Skeletal muscle tissue (tissue), 4 donors: ENCODE results near the gene ID1. TPM values are rescaled to one million over a fixed set of nuclear protein-coding genes. Genes with fewer than 3 reads are reported as not detected.
A peak's percentile ranks its signal among the peaks of the same experiment; 100 is the strongest.
"Not testable (repeated sequence)": the region's sequence is repeated elsewhere in the genome, so short reads cannot be mapped to it uniquely, and the experiment has no call there.

Source experiments
- H3K27ac ChIP-seq: one replicate; pipeline ENCODE4 v1.7.0; 2013; ENCODE audit warnings: mild to moderate bottlenecking, low read depth, low read length, inconsistent platforms
- H3K27me3 ChIP-seq, 3 donors: one replicate each; pipeline ENCODE4 v1.7.0; 2013; ENCODE audit warnings: low read length in 3 of 3; ENCODE audit not compliant: control insufficient read depth in 3 of 3, insufficient read depth in 3 of 3
- H3K36me3 ChIP-seq, 3 donors: one replicate each; pipeline ENCODE4 v1.7.0; 2013; ENCODE audit warnings: low read length in 3 of 3; ENCODE audit not compliant: control insufficient read depth in 3 of 3, insufficient read depth in 3 of 3
- H3K4me1 ChIP-seq, 3 donors: one replicate each; pipeline ENCODE4 v1.7.0; 2013; ENCODE audit warnings: low read length in 3 of 3, mild to moderate bottlenecking in 3 of 3; ENCODE audit not compliant: control insufficient read depth in 3 of 3, insufficient read depth in 3 of 3
- H3K4me3 ChIP-seq, 3 donors: one replicate each; pipeline ENCODE4 v1.7.0; 2013; ENCODE audit warnings: low read length in 3 of 3
- H3K9ac ChIP-seq, 3 donors: one replicate each; pipeline ENCODE4 v1.7.0; 2013; ENCODE audit warnings: low read length in 3 of 3, mild to moderate bottlenecking in 3 of 3, moderate library complexity in 2 of 3, low read depth in 1 of 3
- H3K9me3 ChIP-seq, 3 donors: one replicate each; pipeline ENCODE4 v1.7.0; 2013; ENCODE audit warnings: low read length in 3 of 3; ENCODE audit not compliant: control insufficient read depth in 3 of 3
- total RNA-seq: library from RNA; depleted of rRNA; stranded (reverse); fragments of >200 nt; gene quantifications from one replicate; pipeline ENCODE4 v1.2.3, GENCODE V29; 2014
- donor health status: Osteomylitis.

ID1 gene
- total RNA-seq, 1 donor from 2014 or later: 136 TPM

- peaks cover 43 to 52% (median 52%) of the 10 kb centered on the region in 3 donors for H3K4me1 ChIP-seq
- no peak overlapping the region for H3K27ac ChIP-seq
- H3K36me3 ChIP-seq: peaks cover 0 to 5% (median 0%) of the 10 kb centered on the region in 3 donors
- no peaks in the 10 kb centered on the region for H3K27me3 ChIP-seq
- peak overlapping the region in 2 of 3 donors; percentile 48 to 90 for H3K9ac ChIP-seq
- peak overlapping the region; percentile 37 to 95 (median 92) for H3K4me3 ChIP-seq
- H3K9me3 ChIP-seq: no peaks in the 10 kb centered on the region
These were observed 2.7 kb downstream of the ID1 start for GRCh38 chr20:31607640-31608250.

GRCh38 chr20:31608251-31608945, 3.3 kb downstream of the ID1 start:
- H3K36me3 ChIP-seq: peaks cover 0 to 5% (median 0%) of the 10 kb centered on the region in 3 donors
- H3K9ac ChIP-seq: no peak overlapping the region
- H3K4me1 ChIP-seq: peaks cover 43 to 52% (median 52%) of the 10 kb centered on the region in 3 donors
- H3K9me3 ChIP-seq: no peaks in the 10 kb centered on the region
- no peak overlapping the region for H3K27ac ChIP-seq
- H3K27me3 ChIP-seq: no peaks in the 10 kb centered on the region
- H3K4me3 ChIP-seq: peak overlapping the region in 2 of 3 donors; percentile 35 to 92

GRCh38 chr20:31612271-31612640, 7.2 kb downstream of the ID1 start:
- not testable (repeated sequence) for H3K4me3 ChIP-seq, H3K9ac ChIP-seq, H3K9me3 ChIP-seq, H3K36me3 ChIP-seq, H3K27me3 ChIP-seq, H3K27ac ChIP-seq
- H3K4me1 ChIP-seq: peaks cover 13 to 23% (median 23%) of the 10 kb centered on the region in 3 donors

DNA sequence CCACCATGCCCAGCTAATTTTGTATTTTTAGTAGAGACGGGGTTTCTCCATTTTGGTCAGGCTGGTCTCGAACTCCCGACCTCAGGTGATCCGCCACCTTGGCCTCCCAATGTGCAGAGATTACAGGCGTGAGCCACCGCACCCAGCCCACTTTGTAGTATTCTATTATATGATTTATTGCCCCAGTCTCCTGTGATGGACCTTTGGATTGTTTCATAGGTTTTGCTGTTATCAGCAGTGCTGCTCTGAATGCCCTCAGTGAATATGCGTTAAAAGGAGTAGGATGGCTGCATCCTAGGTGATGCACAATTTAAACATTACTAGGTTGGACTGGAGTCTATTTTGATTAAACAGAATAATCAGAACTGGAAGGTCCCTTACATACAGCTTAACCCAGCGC, 10.3 kb downstream of the ID1 start:
- no peak overlapping the region for H3K9ac ChIP-seq
- H3K27me3 ChIP-seq: no peaks in the 10 kb centered on the region
- H3K4me1 ChIP-seq: peaks cover 0 to 11% (median 5%) of the 10 kb centered on the region in 3 donors
- no peaks in the 10 kb centered on the region for H3K9me3 ChIP-seq
- no peaks in the 10 kb centered on the region for H3K36me3 ChIP-seq
- H3K4me3 ChIP-seq: no peak overlapping the region
- no peak overlapping the region for H3K27ac ChIP-seq

- H3K4me1 ChIP-seq: peaks cover 0 to 2% (median 0%) of the 10 kb centered on the region in 3 donors
- no peak overlapping the region for H3K4me3 ChIP-seq
- no peak overlapping the region for H3K9ac ChIP-seq
- H3K36me3 ChIP-seq: no peaks in the 10 kb centered on the region
- no peak overlapping the region for H3K27ac ChIP-seq
- H3K9me3 ChIP-seq: no peaks in the 10 kb centered on the region
- no peaks in the 10 kb centered on the region for H3K27me3 ChIP-seq
These were observed 12.5 kb downstream of the ID1 start for GRCh38 chr20:31617432-31618104.

GRCh38 chr20:31620246-31620645, 15.2 kb downstream of the ID1 start:
- Histone ChIP-seq H3K9ac (no peak overlapping the region), H3K27me3 (no peaks in the 10 kb centered on the region), H3K36me3 (no peaks in the 10 kb centered on the region), H3K4me3 (no peak overlapping the region), H3K9me3 (no peaks in the 10 kb centered on the region), H3K27ac (no peak overlapping the region), H3K4me1 (no peaks in the 10 kb centered on the region)

GRCh38 chr20:31623123-31623505, 18.0 kb downstream of the ID1 start:
- not testable (repeated sequence) for H3K9me3 ChIP-seq, H3K27ac ChIP-seq, H3K36me3 ChIP-seq, H3K4me1 ChIP-seq, H3K9ac ChIP-seq, H3K27me3 ChIP-seq, H3K4me3 ChIP-seq

- H3K9ac ChIP-seq, H3K27me3 ChIP-seq, H3K4me3 ChIP-seq, H3K36me3 ChIP-seq, H3K4me1 ChIP-seq, H3K27ac ChIP-seq, H3K9me3 ChIP-seq: not testable (repeated sequence)
These were observed 21.4 kb downstream of the ID1 start for GRCh38 chr20:31626534-31626933.

DNA sequence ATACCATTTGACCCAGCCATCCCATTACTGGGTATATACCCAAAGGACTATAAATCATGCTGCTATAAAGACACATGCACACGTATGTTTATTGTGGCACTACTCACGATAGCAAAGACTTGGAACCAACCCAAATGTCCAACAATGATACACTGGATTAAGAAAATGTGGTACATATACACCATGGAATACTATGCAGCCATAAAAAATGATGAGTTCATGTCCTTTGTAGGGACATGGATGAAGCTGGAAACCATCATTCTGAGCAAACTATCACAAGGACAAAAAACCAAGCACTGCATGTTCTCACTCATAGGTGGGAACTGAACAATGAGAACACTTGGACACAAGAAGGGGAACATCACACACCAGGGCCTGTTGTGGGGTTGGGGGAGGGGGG, 23.0 kb downstream of the ID1 start:
- not testable (repeated sequence) for H3K9ac ChIP-seq, H3K4me1 ChIP-seq, H3K27me3 ChIP-seq, H3K9me3 ChIP-seq, H3K4me3 ChIP-seq, H3K27ac ChIP-seq, H3K36me3 ChIP-seq

DNA sequence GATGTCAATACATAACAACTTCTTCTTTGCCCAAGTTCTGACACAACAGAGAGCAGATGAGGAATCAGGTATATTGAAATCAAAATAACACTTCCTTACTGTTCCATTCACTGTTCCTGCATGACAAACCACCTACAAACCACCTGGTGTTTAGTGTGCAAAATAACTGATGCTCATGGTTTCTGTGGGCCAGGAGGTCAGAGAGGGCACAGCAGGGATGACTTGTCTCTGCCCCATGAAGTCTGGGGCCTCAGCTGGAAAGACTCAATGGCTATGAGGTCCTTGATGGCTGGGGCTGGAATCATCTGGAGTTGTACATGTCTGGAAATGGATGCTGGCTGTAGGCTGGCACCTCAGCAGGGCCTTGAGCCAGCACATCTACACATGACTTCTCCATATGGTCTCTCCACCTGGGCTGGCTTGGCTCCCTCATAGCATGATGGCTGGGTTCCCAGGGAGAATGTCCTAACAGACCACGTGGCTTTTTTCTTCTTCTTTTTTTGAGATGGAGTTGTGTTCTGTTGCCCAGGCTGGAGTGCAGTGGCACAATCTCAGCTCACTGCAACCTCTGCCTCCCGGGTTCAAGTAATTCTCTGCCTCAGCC, 25.2 kb downstream of the ID1 start:
- Histone ChIP-seq H3K9me3 (no peaks in the 10 kb centered on the region), H3K4me3 (no peak overlapping the region), H3K4me1 (no peaks in the 10 kb centered on the region), H3K9ac (no peak overlapping the region), H3K27ac (no peak overlapping the region), H3K27me3 (no peaks in the 10 kb centered on the region), H3K36me3 (no peaks in the 10 kb centered on the region)
